GM12801 (cell line): Measurements from ENCODE around the gene GMDS.

Experiments
- TF ChIP-seq, protein P1 (sequence below): IDR thresholded peaks from one replicate; pipeline ENCODE4 v1.5.1; 2011; ENCODE audit warnings: control low read depth; ENCODE audit not compliant: insufficient read length; ENCODE audit errors: extremely low read depth

GMDS gene

DNA sequence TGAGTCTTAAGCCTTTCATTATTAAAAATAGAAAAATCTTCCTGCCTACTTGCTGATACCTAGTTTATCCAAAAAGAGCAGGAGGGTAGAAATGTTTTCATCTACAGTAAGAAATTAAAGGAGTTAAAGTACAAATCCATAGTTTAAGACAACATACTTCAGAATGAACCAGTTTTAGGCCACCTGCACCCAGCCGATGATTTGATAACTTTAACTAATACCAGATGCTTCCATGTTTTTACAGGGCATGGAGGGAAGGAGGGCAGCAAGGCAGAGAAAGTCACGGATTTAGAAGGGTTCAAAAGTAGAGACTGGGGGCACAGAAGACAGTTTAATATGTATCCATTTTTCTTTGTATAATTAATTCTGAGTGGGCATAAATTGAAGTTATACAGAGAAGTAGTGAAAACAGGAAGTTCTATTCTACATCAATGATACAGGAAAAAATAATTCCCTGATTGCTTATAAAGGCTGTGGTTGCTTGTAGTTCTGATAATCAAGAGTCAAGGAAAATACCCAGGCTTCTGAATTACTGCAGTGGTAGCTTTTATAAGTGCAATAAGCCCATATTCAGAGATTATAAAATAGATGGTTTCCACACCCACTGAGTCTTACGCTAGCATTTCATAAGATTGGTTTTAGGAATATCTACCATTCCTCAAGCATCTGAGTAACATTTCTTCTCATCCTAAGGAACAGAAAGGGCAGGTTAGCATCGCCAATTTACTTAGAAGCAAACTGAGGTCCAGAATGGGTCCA, 72.0 kb downstream of the GMDS start:
- TF ChIP-seq, protein P1, sequence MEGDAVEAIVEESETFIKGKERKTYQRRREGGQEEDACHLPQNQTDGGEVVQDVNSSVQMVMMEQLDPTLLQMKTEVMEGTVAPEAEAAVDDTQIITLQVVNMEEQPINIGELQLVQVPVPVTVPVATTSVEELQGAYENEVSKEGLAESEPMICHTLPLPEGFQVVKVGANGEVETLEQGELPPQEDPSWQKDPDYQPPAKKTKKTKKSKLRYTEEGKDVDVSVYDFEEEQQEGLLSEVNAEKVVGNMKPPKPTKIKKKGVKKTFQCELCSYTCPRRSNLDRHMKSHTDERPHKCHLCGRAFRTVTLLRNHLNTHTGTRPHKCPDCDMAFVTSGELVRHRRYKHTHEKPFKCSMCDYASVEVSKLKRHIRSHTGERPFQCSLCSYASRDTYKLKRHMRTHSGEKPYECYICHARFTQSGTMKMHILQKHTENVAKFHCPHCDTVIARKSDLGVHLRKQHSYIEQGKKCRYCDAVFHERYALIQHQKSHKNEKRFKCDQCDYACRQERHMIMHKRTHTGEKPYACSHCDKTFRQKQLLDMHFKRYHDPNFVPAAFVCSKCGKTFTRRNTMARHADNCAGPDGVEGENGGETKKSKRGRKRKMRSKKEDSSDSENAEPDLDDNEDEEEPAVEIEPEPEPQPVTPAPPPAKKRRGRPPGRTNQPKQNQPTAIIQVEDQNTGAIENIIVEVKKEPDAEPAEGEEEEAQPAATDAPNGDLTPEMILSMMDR: no peak

GRCh38 chr6:2171728-2172127, 73.7 kb downstream of the GMDS start:
- TF ChIP-seq, protein P1: no peak

- TF ChIP-seq, protein P1: no peak
Observed at GRCh38 chr6:2168480-2168879, 76.9 kb downstream of the GMDS start.

GRCh38 chr6:2166717-2167116, 78.7 kb downstream of the GMDS start:
- TF ChIP-seq, protein P1: no peak

- TF ChIP-seq, protein P1: no peak
Observed at GRCh38 chr6:2165286-2165685, 80.1 kb downstream of the GMDS start.

GRCh38 chr6:2164481-2164880, 80.9 kb downstream of the GMDS start:
- TF ChIP-seq, protein P1: no peak

GRCh38 chr6:2162079-2162445, 83.3 kb downstream of the GMDS start:
- TF ChIP-seq, protein P1: no peak
